Esophagus squamous epithelium (tissue), 5 donors: ENCODE results near the gene TRIM71. TPM values are rescaled to one million over a fixed set of nuclear protein-coding genes. Genes with fewer than 3 reads are reported as not detected.

Source experiments
- DNase-seq: peaks from one replicate; lab custom pipeline; 2025; lab: John Stamatoyannopoulos, UW
- H3K27ac ChIP-seq, 4 donors: fragments of 200-600 bp; sonication (generic); one replicate each; pipeline ENCODE4 v1.5.1; 2016 to 2019; ENCODE audit warnings: mild to moderate bottlenecking in 1 of 4
- H3K27me3 ChIP-seq, 4 donors: fragments of 200-600 bp; sonication (generic); 1 replicate in 3 of 4; 2 replicates in 1 of 4; pipeline versions ENCODE4 v1.5.1 to v1.6.0; 2017 to 2021; ENCODE audit warnings: antibody characterized with exemption in 1 of 4
- H3K36me3 ChIP-seq, 3 donors: fragments of 200-600 bp; sonication (generic); one replicate each; pipeline ENCODE4 v1.5.1; 2016 to 2019
- H3K4me1 ChIP-seq, 3 donors: fragments of 200-600 bp; sonication (generic); one replicate each; pipeline ENCODE4 v1.5.1; 2017 to 2019
- H3K4me3 ChIP-seq, 4 donors: fragments of 200-600 bp; sonication (generic); 1 replicate in 3 of 4; 2 replicates in 1 of 4; pipeline ENCODE4 v1.5.1; 2016 to 2019; ENCODE audit warnings: mild to moderate bottlenecking in 2 of 4, moderate library complexity in 1 of 4
- H3K9me3 ChIP-seq, 3 donors: fragments of 200-600 bp; sonication (generic); one replicate each; pipeline ENCODE4 v1.5.1; 2016 to 2019
- CTCF ChIP-seq, 6 experiments: fragments of 450-650 bp in 4 of 6; fragments of 200-600 bp in 2 of 6; sonication (generic) in 2 of 6; IDR thresholded peaks; one replicate each; pipeline ENCODE4 v1.5.1; 2016 to 2019; ENCODE audit warnings: antibody characterized with exemption in 6 of 6, mild to moderate bottlenecking in 4 of 6, moderate library complexity in 4 of 6
- POLR2A ChIP-seq, 4 donors: fragments of 450-650 bp; IDR thresholded peaks; one replicate each; pipeline ENCODE4 v1.6.1; 2017; ENCODE audit warnings: antibody characterized with exemption in 4 of 4, mild to moderate bottlenecking in 4 of 4, moderate library complexity in 3 of 4
- WGBS, 2 donors: methylation state at CpG; one replicate each; pipeline ENCODE4 v1.1.5; 2018; 5-methylcytosine and 5-hydroxymethylcytosine counted together
- intact Hi-C: fragments of 100-400 bp; cut with DNase I; formaldehyde crosslinking; loops from one replicate; pipeline ENCODE4 v1.15.0; 2022
- total RNA-seq, 4 donors: library from RNA; depleted of rRNA; stranded (reverse); fragments of >200 nt; gene quantifications; one replicate each; pipeline ENCODE4 v1.1.0, GENCODE V29; 2016
- donor health status: DM: yes; HTN: yes; CAD: no.

The TRIM71 gene
- total RNA-seq, 4 donors from 2014 or later = not detected

- peak overlapping the region; percentile 15 to 62 (median 36) for H3K4me3 ChIP-seq
- H3K27ac ChIP-seq = no peak overlapping the region
- H3K9me3 ChIP-seq = peaks cover 0 to 5% (median 0%) of the 10 kb centered on the region in 3 donors
- DNase-seq = no peak
- WGBS, 2 donors = 1 to 5% methylated on average over 7 to 26 of the region's 85 CpGs
- intact Hi-C loops = no loop called here
- peaks cover 8 to 80% (median 26%) of the 10 kb centered on the region in 4 donors for H3K27me3 ChIP-seq
- peaks cover 15 to 35% (median 25%) of the 10 kb centered on the region in 3 donors for H3K4me1 ChIP-seq
- H3K36me3 ChIP-seq = no peaks in the 10 kb centered on the region
- TF ChIP-seq POLR2A (IDR thresholded peaks at IDR 0.05) (no peak), CTCF (IDR thresholded peaks at IDR 0.05) (no peak)
Observed at GRCh38 chr3:32816439-32817256, 1.1 kb upstream of the TRIM71 start.

GRCh38 chr3:32817257-32817557, 590 bp upstream of the TRIM71 start:
- no CpG with 5 or more reads among the region's 49 CpGs for WGBS, 2 donors
- H3K4me1 ChIP-seq = peaks cover 15 to 39% (median 25%) of the 10 kb centered on the region in 3 donors
- TF ChIP-seq CTCF (IDR thresholded peaks at IDR 0.05) (no peak), POLR2A (IDR thresholded peaks at IDR 0.05) (no peak)
- H3K27me3 ChIP-seq = peaks cover 8 to 86% (median 26%) of the 10 kb centered on the region in 4 donors
- peak overlapping the region; percentile 15 to 62 (median 36) for H3K4me3 ChIP-seq
- H3K27ac ChIP-seq = no peak overlapping the region
- no peak for DNase-seq
- H3K9me3 ChIP-seq = peaks cover 0 to 5% (median 0%) of the 10 kb centered on the region in 3 donors
- intact Hi-C loops = no loop called here
- no peaks in the 10 kb centered on the region for H3K36me3 ChIP-seq

GRCh38 chr3:32818229-32818969, 602 bp downstream of the TRIM71 start:
- intact Hi-C loops = no loop called here

GRCh38 chr3:32818970-32819511, 1.2 kb downstream of the TRIM71 start:
- peaks cover 15 to 39% (median 25%) of the 10 kb centered on the region in 3 donors for H3K4me1 ChIP-seq
- H3K9me3 ChIP-seq = peaks cover 0 to 5% (median 0%) of the 10 kb centered on the region in 3 donors
- DNase-seq = no peak
- H3K27ac ChIP-seq = no peak overlapping the region
- peaks cover 8 to 100% (median 26%) of the 10 kb centered on the region in 4 donors for H3K27me3 ChIP-seq
- WGBS, 2 donors = 55 to 67% methylated on average over 18 to 25 of the region's 25 CpGs
- intact Hi-C loops = no loop called here
- no peaks in the 10 kb centered on the region for H3K36me3 ChIP-seq
- TF ChIP-seq CTCF (IDR thresholded peaks at IDR 0.05) (no peak), POLR2A (IDR thresholded peaks at IDR 0.05) (no peak)
- peak overlapping the region in 2 of 4 donors; percentile 43 to 62 for H3K4me3 ChIP-seq

More at GRCh38 chr3:32818229-32818969, 602 bp downstream of the TRIM71 start:
- Histone ChIP-seq H3K27ac (no peak overlapping the region), H3K4me3 (peak overlapping the region in 3 of 4 donors; percentile 6 to 62 (median 43)), H3K36me3 (no peaks in the 10 kb centered on the region), H3K27me3 (peaks cover 8 to 98% (median 26%) of the 10 kb centered on the region in 4 donors), H3K4me1 (peaks cover 15 to 39% (median 25%) of the 10 kb centered on the region in 3 donors), H3K9me3 (peaks cover 0 to 5% (median 0%) of the 10 kb centered on the region in 3 donors)
- DNase-seq = no peak
- WGBS, 2 donors = 14% methylated on average over 5 of the region's 111 CpGs; no CpG with 5 or more reads in 1 of the 2 donors
- TF ChIP-seq CTCF (IDR thresholded peaks at IDR 0.05) = no peak
- no peak for TF ChIP-seq POLR2A (IDR thresholded peaks at IDR 0.05)
